Pulmonary artery endothelial cell (primary cell): Measurements from ENCODE around the gene COL4A6. TPM values are rescaled to one million over a fixed set of nuclear protein-coding genes. Genes with fewer than 3 reads are reported as not detected.

ENCODE experiments used
- DNase-seq: peaks from one replicate; pipeline ENCODE4 v3.0.0-alpha.2; 2011; ENCODE audit warnings: low read depth, low spot score
- total RNA-seq: library from RNA; depleted of rRNA; stranded (reverse); fragments of >200 nt; gene quantifications from 2 replicates; pipeline ENCODE4 v1.2.3, GENCODE V29; 2014

The COL4A6 gene
- total RNA-seq, 1 donor from 2014 or later = 2.0 TPM

DNA sequence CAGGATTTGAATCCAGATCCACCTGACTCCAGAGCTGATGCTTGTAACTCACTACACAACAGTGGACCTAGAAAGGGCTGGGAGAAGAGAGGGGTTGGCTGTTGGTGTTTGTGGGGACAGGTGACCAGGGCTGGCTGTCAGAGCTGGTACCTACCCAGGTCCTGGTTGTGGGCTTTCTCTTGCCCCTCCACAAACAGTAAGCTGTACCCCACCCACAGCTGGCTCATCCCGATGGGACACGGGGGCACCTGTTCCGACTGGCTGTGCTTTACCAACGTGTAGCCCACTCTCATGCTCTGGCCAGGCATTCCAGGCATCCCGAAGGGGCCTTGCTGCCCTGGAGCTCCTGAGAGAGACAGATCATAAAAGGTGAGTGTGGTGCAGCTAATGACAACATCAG lies 277.9 kb downstream of the COL4A6 start:
- no peak for DNase-seq

DNA sequence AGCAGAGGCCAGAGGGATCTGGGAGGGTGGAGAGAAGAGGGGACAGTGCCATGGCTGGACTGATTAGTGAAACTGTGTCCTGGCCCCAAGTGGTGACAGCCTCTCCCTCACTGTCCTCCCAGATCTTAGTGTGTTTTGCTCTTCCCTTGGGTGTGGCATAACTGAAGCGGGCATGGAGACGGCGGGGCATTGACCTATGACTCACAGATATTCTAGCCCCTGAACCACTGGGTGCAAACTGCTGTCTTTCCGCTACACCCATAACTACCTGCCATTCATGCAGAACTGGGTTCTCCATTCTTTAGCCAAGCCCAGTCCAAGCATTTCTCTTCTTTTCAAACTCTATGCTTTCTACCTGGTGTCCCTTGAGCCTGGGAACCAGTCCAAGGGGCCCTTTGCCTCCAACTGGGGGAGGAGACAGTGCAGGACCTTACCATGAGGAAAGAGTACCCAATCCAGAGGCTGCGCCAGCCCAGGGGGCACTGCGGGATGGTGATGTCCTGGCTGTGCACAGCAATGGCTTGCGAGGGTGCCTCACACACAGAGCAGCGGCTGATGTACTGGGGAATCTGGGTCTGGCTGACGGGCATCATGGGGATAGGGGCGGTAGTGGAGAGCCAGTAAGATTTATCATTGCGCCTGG lies 279.1 kb downstream of the COL4A6 start:
- no peak for DNase-seq

DNA sequence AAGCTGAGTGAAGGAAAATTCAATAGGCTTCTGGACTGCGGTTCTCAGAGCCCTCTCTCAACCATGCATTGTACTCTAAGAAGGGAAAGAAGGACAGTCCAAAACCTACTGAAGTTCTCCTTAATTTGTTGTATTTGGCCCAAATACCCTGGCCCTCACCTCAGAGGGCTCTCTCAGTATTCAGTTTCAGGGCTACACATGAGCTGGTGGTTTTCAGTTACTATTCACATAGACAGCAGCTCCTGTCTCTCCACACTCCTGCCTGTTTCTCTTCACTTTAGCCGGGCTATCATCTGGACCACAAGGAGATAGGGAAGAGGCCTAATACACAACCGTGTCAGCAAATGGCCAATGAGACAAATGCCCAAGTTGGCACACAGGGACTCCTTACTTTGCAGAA lies 280.6 kb downstream of the COL4A6 start:
- no peak for DNase-seq

DNA sequence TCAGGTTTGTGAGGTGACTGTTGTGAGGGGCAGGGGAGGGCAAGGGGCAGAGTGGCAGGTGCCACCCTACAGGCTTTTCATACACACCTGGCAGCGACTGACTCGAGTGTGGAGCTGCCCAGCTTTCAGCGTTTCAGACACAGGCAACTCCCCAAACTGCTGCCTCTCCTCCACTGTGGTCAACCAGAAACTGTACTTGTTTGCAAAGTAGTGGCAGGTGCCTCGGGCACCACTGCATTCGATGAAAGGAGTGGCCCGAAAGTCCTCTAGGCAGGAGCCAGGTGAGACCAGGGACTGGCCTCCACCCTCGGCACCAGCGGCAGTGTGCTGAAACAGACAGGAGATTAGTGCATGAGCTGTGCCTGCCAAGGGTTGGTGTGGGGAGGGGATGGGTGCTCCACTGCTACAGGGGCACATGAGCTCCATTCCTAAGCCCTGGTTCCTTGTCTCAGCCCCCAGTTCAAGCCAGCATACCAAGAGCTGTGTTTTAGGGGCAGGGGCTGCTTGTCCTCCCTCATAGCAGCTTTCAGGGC lies 281.2 kb downstream of the COL4A6 start:
- DNase-seq = no peak

DNA sequence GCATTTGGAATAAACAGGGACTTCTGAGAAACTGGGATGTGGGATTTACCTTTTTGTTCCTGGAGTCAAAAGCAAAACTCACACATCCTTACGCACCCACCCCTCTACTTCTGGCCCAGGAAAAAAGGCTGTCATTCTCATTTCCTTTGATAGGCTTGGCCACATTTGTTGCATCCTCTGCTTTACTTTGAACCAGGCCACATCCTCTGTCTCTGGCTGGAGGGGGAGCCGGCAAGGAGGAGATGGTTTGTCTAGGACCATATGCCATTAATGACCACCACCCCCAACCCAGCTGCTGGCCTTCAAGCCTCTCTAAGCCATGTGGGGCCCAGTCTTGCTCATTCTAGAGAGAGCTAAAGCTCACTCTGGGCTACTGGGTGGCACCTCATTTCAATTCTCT lies 282.1 kb downstream of the COL4A6 start:
- DNase-seq = no peak

DNA sequence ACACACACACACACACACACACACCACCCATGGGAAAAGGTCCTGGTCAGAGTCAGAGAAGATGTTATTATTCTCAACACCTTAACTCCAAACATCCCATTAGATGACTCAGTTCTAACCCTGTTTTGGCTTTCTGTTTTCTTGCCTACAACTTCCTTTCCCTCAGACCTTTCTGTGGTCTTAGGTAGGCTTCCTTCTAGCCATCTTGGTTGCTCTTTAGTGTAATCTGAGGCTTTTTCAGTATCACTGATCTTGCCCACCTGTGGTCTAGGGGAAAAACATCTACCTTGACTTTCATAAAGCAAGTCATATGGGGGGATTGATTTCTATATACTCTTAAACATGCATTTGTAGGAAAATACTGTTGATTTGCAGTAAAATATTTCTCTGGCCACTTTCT lies 289.7 kb downstream of the COL4A6 start:
- no peak for DNase-seq

DNA sequence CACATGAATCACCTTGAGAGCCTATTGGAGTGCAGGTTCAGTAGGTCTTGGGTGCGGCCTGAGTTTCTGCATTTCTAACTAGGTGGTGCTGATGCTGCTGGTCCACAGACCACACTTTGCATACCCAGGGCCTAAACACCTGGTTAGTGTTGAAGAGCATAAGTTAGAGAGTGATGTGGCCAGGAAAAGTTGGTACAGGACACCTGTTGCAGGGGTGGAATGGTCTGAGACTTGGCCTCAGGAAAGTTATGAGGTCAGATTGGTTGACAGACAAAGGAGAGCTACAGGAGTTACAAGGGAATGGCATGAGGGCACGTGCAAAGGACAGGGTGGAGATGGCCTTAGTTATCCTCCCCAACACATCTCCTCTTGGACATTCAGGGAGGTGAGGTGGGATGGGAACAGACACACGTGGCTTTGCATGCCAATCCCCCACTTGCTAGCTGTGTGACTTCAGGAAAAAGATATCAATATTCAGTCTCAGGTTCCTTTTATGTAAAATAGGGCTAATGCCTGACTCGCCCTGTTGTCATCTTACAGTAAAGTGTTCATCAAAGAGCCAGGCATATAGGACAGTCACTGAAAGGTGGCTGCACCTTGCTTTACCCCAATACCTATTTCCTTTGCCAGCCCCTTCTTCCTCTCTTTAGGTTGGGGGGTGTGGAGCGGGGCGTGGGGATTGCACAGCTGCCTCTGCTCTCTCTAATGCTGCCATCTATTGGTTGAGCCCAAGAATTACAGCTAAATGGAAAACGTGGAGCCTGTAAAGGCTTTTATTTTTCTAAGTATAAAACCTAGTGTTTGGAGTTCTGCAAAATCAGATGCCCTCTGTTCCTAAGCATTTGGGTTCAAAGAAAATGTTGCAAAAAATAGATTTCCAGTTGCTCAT lies 299.2 kb downstream of the COL4A6 start:
- no peak for DNase-seq

DNA sequence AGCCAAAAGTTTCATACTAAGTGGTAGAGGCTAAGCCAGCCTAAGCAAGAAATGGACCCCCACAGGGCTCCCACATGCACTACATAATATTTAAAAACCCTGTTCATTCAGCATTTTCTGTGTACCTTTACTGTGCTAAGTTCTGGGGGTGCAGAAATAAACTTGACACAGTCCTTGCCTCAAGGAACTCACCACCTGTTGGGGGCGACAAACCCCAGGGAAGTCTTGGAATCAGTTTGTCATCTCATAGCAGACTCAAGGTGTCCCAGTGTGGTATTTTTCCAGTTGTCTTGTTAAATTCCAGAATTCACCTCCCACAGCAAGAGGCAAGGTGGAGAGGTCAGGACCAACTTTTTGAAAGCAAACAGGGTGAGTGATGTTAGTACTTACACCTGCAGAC lies 303.5 kb downstream of the COL4A6 start:
- DNase-seq = no peak

DNA sequence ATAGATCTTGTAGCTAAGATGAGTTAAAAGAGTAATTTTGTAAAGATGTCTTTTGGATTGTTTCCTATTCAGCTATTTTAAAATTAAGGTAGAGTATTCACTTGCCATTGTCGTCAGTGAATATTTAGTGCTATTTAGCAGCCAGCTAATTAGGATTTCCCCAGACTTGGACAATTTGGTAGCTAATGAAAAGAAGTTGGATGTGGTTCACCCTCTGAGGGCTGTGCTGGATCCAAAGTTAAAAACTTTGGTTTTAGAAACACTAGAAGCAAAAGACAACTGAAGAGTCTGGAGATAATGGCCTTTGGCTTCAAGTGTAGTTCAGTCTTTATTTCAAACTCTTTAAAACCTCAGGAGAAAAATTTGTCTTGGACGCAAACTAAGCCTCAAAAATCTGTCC lies 305.3 kb downstream of the COL4A6 start:
- no peak for DNase-seq

DNA sequence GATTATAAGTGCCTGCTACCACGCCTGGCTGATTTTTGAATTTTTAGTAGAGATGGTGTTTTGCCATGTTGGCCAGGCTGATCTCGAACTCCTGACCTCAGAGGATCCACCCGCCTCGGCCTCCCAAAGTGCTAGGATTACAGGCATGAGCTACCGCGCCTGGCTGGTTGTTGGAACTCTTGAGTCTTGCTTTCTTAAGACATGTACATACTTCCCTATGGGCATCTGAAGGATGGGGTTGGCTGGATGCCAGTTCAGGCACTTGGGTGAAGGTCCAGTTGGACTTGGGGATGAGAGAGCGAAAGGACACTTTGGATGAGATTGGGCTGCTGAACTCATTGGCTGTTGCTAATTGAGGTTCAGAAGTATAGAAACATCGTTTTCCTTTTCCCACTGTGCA lies 306.2 kb downstream of the COL4A6 start:
- no peak for DNase-seq

DNA sequence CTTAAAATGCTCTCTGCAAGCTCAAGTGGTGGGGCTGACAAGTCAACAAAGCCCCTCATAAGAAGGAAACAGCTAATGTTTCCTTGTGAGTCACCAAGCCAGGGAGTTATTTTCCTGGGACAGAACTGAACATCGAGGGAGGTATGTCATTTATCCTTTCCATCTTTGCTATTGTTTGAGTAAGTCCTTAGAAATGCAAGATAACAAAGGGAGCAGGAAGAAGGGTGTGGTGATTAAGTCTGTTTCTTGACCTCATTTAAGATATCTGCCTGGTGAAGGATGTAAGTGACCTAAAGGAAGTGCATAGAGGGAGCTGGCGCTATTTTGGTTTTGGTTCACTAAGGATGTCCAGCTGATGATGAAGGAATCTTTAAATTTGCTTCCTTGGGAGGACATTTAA lies 306.8 kb downstream of the COL4A6 start:
- DNase-seq = peak; percentile 80

DNA sequence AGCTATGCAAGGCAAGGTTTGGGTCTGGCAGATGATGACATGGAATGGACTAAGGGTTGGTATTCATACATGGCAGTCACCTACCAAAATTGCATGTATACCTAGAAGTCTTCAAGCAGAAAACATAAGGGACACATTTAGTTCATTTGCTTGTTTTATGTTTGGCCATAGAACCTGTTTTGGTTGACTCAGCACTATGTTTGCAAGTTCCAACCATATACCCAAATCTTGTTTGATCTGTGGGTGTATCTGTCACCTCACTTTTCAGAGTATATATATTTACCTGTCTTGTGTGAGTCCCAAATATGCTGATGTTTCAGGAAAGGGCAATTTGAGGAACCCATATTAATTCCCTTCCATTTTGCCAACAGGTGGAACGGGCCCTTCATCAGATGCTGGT lies 307.3 kb downstream of the COL4A6 start:
- DNase-seq = no peak

DNA sequence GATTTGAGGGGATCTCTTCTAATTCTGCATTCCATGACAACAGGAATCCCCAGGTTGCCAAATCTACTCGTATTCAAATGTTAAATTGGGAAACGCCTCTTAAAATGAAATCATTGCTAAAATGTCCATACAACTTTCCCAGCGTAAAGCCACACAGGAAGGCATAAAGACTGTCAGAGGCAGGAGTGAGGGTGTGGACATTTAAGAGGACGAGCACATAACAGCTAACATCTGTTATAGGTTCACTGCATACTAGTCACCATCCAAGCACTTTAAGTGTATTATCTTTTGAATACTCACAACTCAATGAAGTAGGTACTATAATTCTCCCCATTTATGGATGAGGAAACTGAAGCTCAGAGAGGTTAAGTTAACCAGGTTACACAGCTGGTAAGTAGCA lies 311.1 kb downstream of the COL4A6 start:
- DNase-seq = no peak

DNA sequence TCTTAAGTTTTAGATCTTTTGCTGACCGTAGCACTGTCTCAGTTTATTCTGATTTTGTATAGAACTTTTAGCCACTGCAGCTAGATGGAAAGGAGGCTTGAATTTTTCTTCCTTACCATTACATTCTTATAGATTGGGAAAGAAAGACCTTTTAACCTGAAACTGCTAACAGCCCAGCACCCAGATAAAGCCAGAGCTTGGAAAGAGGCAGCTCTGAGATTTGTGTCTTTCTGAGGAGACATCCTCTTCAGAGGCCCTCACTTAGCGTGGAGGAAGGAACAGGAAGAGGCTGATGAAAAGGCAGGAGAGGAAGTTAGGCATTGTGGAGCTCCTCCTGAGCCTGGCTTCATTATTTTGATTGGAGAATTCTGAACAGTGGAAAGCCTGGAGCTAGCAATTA lies 311.6 kb downstream of the COL4A6 start:
- DNase-seq = no peak

DNA sequence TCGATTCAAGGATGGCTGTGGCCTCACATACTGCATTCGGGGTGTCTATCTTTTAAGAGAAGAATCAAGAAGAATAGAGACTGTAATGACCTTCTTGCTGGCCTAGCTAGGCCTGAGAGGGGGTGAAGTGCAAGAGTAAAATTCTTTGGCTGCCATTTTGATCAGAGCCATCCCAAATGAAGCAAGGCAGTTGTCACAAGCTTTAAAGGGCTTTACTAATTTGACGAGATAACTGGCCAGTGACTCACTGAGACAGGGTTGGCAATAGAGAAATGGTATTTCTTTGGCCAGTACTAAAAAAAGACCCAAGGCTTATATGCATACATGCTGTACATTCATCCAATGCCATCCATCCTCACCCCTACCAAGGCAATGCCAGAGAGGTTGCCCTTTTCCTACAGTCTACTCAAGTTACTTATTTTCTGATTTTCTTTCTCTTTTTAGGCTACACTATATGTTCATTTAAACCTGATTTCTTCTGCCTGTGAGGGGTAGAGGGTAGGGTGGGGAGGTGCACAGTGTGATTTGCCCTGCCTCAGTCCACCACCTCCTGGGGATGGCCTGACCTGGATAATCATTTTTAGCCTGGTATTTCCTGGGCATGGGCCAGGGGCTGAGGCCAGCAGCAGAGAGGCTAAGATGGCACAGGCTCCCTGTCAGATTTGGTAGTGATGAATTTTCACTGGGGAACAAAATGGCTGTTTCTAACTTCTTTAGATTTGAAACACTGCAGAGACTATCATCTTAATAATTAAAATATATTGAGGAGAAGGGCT lies 314.4 kb downstream of the COL4A6 start:
- DNase-seq = no peak

DNA sequence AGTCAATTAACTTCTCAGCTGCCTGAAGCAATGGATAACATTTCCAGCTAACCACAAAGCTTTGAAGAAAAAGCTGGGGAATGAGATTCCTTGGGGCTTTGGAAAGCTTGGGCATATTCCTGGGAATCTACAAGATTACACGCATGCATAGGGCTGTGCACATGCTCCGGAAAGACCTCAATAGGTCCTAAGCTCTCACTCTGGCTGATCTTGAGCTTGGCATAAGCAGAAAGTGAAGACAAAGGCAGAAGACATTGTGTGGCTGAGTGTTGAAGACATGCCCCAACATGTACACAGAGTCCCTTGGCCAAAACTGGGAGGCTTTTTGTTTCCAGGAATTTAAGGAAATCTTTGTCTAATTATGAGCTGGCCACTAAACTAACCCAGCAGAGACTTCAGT lies 315.5 kb downstream of the COL4A6 start:
- DNase-seq = no peak

DNA sequence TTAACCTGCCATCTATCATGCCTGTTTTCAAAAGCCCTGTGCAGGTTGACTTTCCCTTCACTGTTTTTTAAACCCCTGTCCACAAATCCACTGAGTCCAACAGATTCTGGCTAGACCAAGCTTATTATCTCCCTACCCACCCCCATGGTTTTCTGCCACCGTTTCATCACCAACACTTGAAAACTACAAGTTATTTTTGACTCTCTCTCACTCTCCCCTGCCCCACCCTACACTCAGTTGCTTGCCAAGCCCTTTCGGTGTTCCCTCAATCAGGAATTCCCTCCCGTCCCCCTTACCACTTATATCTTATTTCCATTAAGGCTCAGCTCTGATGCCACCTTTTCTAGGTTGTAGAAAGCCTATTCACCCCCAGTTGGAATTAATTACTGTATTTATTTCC lies 316.9 kb downstream of the COL4A6 start:
- no peak for DNase-seq

DNA sequence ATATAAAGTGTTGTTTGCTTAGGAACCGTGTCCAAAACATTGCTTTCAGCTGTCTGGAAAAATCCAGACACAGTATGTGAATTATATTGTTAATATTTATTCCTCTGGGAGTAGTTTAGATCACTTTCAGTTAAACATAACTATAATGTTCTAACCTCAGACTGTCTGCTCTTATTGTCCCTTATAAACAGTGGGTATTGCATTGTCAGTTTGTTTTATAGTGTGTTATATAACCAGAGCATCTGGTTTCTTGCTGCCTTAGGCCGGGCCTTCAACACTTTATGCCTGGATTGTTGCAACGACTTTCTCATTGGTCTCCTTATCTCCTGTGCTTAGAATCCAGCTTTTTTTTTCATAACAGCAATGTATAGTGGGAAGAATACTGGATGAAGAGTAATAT lies 320.2 kb downstream of the COL4A6 start:
- no peak for DNase-seq

DNA sequence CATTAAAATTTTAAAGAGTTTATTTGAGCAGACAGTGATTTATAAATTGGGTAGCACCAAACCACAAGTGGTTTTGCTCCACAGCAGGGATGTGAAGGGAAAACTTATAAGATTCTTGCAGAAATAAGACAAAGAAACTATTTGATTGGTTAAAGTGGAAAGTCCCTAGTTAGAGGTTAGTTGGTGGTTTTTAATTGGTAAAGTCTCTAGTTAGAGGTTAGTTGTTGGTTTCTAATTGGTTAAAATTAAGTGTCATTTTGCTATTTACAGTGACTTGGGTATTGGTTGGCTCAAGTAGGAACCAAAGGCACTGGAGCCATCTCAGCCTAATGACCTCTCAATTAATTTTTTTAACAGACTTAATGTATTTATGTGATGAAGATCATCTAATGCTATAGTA lies 323.7 kb downstream of the COL4A6 start:
- DNase-seq = no peak
